WTC11 (cell line): ENCODE data around the gene GPC4. TPM values are rescaled to one million over a fixed set of nuclear protein-coding genes. Genes with fewer than 3 reads are reported as not detected.
A peak's percentile ranks its signal among the peaks of the same experiment; 100 is the strongest.

ENCODE experiments used
- ATAC-seq: fragments of 200-7000 bp; cut with Tn5 transposase; 2 replicates; pipeline ENCODE4 v1.10.0; 2021; ENCODE audit warnings: mild to moderate bottlenecking, moderate library complexity
- CTCF ChIA-PET: fragments of 300-600 bp; sonication (Branson Sonifier 250); formaldehyde crosslinking; loops from one replicate; lab custom pipeline; 2021; ENCODE audit warnings: antibody characterized with exemption; lab: Charles Lee
- POLR2A ChIA-PET: fragments of 350-600 bp; sonication (Branson Sonifier 250); formaldehyde crosslinking; loops from one replicate; lab custom pipeline; 2021; ENCODE audit warnings: antibody characterized with exemption; lab: Charles Lee
- DNase-seq: peaks from one replicate; pipeline ENCODE4 v3.0.0; 2021; ENCODE audit warnings: low spot score
- H3K27ac Mint-ChIP-seq: 2 replicates; pipeline ENCODE4 v1.8.0; 2021; ENCODE audit warnings: mixed read lengths
- H3K27me3 Mint-ChIP-seq: 2 replicates; pipeline ENCODE4 v1.8.0; 2021; ENCODE audit warnings: low read depth, mild to moderate bottlenecking, moderate library complexity, mixed read lengths
- H3K36me3 Mint-ChIP-seq: 2 replicates; pipeline ENCODE4 v1.8.0; 2021; ENCODE audit warnings: mixed read lengths
- H3K4me1 Mint-ChIP-seq: 2 replicates; pipeline ENCODE4 v1.8.0; 2022; ENCODE audit warnings: mixed read lengths
- H3K4me3 Mint-ChIP-seq: 2 replicates; pipeline ENCODE4 v1.8.0; 2021; ENCODE audit warnings: mild to moderate bottlenecking, moderate library complexity, mixed read lengths
- H3K9me3 Mint-ChIP-seq: 2 replicates; pipeline ENCODE4 v1.8.0; 2021; ENCODE audit warnings: mixed read lengths
- ATF2 ChIP-seq: sonication (generic); formaldehyde crosslinking; IDR thresholded peaks from 2 replicates; pipeline ENCODE4 v1.8.1; 2022; ENCODE audit warnings: low read depth, missing genetic modification reagents, borderline replicate concordance
- CBFB ChIP-seq: sonication (generic); formaldehyde crosslinking; IDR thresholded peaks from 2 replicates; pipeline ENCODE4 v1.8.1; 2022; ENCODE audit warnings: mild to moderate bottlenecking, low read depth, missing genetic modification reagents
- HMGXB4 ChIP-seq: sonication (generic); formaldehyde crosslinking; IDR thresholded peaks from 2 replicates; pipeline ENCODE4 v1.8.1; 2023; ENCODE audit warnings: mild to moderate bottlenecking, moderate library complexity, missing genetic modification reagents
- JUN ChIP-seq: sonication (generic); formaldehyde crosslinking; IDR thresholded peaks from 2 replicates; pipeline ENCODE4 v1.8.0; 2023; ENCODE audit warnings: mild to moderate bottlenecking, missing genetic modification reagents
- MYBL2 ChIP-seq: sonication (generic); formaldehyde crosslinking; IDR thresholded peaks from 2 replicates; pipeline ENCODE4 v1.8.1; 2023; ENCODE audit warnings: mild to moderate bottlenecking, moderate library complexity, missing genetic modification reagents
- NFYB ChIP-seq: sonication (generic); formaldehyde crosslinking; conservative IDR thresholded peaks from 2 replicates; pipeline ENCODE4 v1.8.0; 2022; ENCODE audit warnings: low read depth, missing genetic modification reagents
- PREB ChIP-seq: sonication (generic); formaldehyde crosslinking; IDR thresholded peaks from 2 replicates; pipeline ENCODE4 v1.8.1; 2022; ENCODE audit warnings: mild to moderate bottlenecking, missing genetic modification reagents, moderate library complexity, borderline replicate concordance
- RORB ChIP-seq: fragments of 250-450 bp; sonication (Bioruptor Pico); IDR thresholded peaks from 2 replicates; pipeline ENCODE4 v1.9.0; 2021; ENCODE audit warnings: mild to moderate bottlenecking
- ZNF416 ChIP-seq: fragments of 250-450 bp; sonication (Bioruptor Pico); IDR thresholded peaks from 2 replicates; pipeline ENCODE4 v1.9.0; 2021; ENCODE audit warnings: mild to moderate bottlenecking, inconsistent platforms
- ZNF425 ChIP-seq: fragments of 250-450 bp; sonication (Bioruptor Pico); conservative IDR thresholded peaks from 2 replicates; pipeline ENCODE4 v1.9.0; 2021; ENCODE audit warnings: mild to moderate bottlenecking
- ZNF512 ChIP-seq: sonication (generic); formaldehyde crosslinking; IDR thresholded peaks from 2 replicates; pipeline ENCODE4 v1.8.1; 2022; ENCODE audit warnings: missing genetic modification reagents, borderline replicate concordance
- total RNA-seq: library from RNA; stranded (reverse); gene quantifications from 3 replicates; pipeline ENCODE4 v1.2.3, GENCODE V29; 2021

Gene GPC4
- total RNA-seq, 1 experiment from 2014 or later, result 144 TPM

DNA sequence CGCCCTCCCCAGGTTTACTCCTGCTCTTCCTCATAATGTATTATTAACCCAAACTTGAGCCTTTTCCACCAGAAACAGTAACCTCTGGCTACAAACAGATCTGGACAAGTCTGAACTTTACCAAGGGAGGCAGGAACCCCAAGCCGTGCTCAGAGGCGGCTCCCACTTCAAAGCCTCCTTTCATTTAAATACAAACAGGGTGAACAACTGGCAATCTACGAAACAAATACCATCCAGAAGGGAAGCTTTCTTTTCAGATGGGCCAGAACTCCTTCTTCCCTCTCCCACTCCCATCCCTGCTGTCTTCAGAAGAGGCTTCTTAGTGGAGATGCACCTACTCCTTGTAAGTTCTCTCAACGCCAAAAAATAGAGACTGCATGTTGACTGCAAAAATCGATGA lies 2.1 kb upstream of the GPC4 start:
- H3K36me3 Mint-ChIP-seq, result peaks cover 1% of the 10 kb centered on the region; the same call in 1 of the 2 replicates
- H3K4me1 Mint-ChIP-seq, result peaks cover 45% of the 10 kb centered on the region
- no peaks in the 10 kb centered on the region for H3K9me3 Mint-ChIP-seq
- H3K27ac Mint-ChIP-seq, result no peak overlapping the region
- ChIA-PET CTCF (no interaction called here), POLR2A (interaction anchor here (0.5 kb wide), 1 partner anchor 93 kb away, joined by 8 read pairs; no protein-coding TSS in a partner anchor)
- peaks cover 14% of the 10 kb centered on the region for H3K27me3 Mint-ChIP-seq
- no peak for TF ChIP-seq JUN (CRISPR knock-in tag)
- TF ChIP-seq NFYB (CRISPR knock-in tag), result no peak
- TF ChIP-seq ATF2 (CRISPR knock-in tag), result no peak
- TF ChIP-seq RORB (CRISPR knock-in tag), result no peak
- no peak for TF ChIP-seq ZNF416
- no peak for TF ChIP-seq ZNF425 (CRISPR knock-in tag)
- no peak for TF ChIP-seq MYBL2
- ATAC-seq, result no peak
- DNase-seq, result no peak
- peak overlapping the region; percentile 73 for H3K4me3 Mint-ChIP-seq

- peak overlapping the region; percentile 89 for H3K4me3 Mint-ChIP-seq
- POLR2A ChIA-PET, result interaction anchor here (0.7 to 0.8 kb wide), 2 partner anchors 31 to 40 kb away, joined by 3 read pairs; no protein-coding TSS in a partner anchor
- no peak overlapping the region for H3K27ac Mint-ChIP-seq
- peaks cover 12% of the 10 kb centered on the region for H3K27me3 Mint-ChIP-seq
- peak; percentile 22 for DNase-seq
- CTCF ChIA-PET, result interaction anchor here (0.6 to 1.9 kb wide), 4 partner anchors 31 to 1469 kb away, joined by 4 to 8 read pairs (median 5); no protein-coding TSS in a partner anchor
- peaks cover 61% of the 10 kb centered on the region for H3K4me1 Mint-ChIP-seq
- H3K36me3 Mint-ChIP-seq, result peaks cover 12% of the 10 kb centered on the region
- no peak for ATAC-seq
- no peaks in the 10 kb centered on the region for H3K9me3 Mint-ChIP-seq
- peak; percentile 58; the same call in 1 of the 2 replicates for TF ChIP-seq HMGXB4 (CRISPR knock-in tag)
- 0 out of 2 replicates have a peak, but pooled peaks have one; percentile 25 for TF ChIP-seq CBFB
- no peak for TF ChIP-seq PREB (CRISPR knock-in tag)
- TF ChIP-seq ZNF512 (CRISPR knock-in tag), result no peak
Observed at GRCh38 chrX:133414406-133415275, 648 bp downstream of the GPC4 start.
